A673 (cell line): ENCODE data around the gene C12orf56. TPM values are rescaled to one million over a fixed set of nuclear protein-coding genes. Genes with fewer than 3 reads are reported as not detected.
A peak's percentile ranks its signal among the peaks of the same experiment; 100 is the strongest.

Experiments
- BruUV-seq: library from RNA; stranded (reverse); fragments of 400-500 nt; replicated peaks from 2 replicates; lab custom pipeline; 2021; lab: Mats Ljungman, UMichigan
- CTCF ChIA-PET: fragments of 300-600 bp; sonication (Branson Sonifier 250); formaldehyde crosslinking; loops from one replicate; lab custom pipeline; 2022; ENCODE audit warnings: antibody characterized with exemption; lab: Charles Lee
- POLR2A ChIA-PET: fragments of 300-600 bp; sonication (Branson Sonifier 250); formaldehyde crosslinking; loops from one replicate; lab custom pipeline; 2022; ENCODE audit warnings: antibody characterized with exemption; ENCODE audit not compliant: low non-redundant PET; lab: Charles Lee
- DNase-seq: peaks from one replicate; pipeline ENCODE4 v3.0.0-alpha.2; 2015; ENCODE audit warnings: low spot score
- H3K27ac ChIP-seq: fragments of 200-600 bp; sonication (generic); 2 replicates; pipeline ENCODE4 v1.5.1; 2016; ENCODE audit warnings: mixed run types, low read depth, mild to moderate bottlenecking, mixed read lengths, antibody characterized with exemption, low read length; ENCODE audit not compliant: poor library complexity, severe bottlenecking
- H3K27me3 ChIP-seq: fragments of 200-600 bp; sonication (generic); replicated peaks from 2 replicates; pipeline ENCODE4 v1.6.1; 2017; ENCODE audit warnings: mixed run types, low read depth, mild to moderate bottlenecking, mixed read lengths, antibody characterized with exemption, low read length; ENCODE audit not compliant: insufficient read depth, poor library complexity
- H3K36me3 ChIP-seq: fragments of 200-600 bp; sonication (generic); 2 replicates; pipeline ENCODE4 v1.6.1; 2016; ENCODE audit warnings: mixed run types, mild to moderate bottlenecking, mixed read lengths, antibody characterized with exemption, low read length; ENCODE audit not compliant: insufficient read depth, poor library complexity, severe bottlenecking
- H3K4me1 ChIP-seq: fragments of 200-600 bp; sonication (generic); 2 replicates; pipeline ENCODE4 v1.6.1; 2017; ENCODE audit warnings: mixed run types, mild to moderate bottlenecking, mixed read lengths, antibody characterized with exemption, low read length; ENCODE audit not compliant: insufficient read depth, poor library complexity, severe bottlenecking
- H3K4me3 ChIP-seq: fragments of 200-600 bp; sonication (generic); 2 replicates; pipeline ENCODE4 v1.5.1; 2016; ENCODE audit warnings: low read depth, mixed run types, mild to moderate bottlenecking, mixed read lengths, low read length; ENCODE audit not compliant: poor library complexity, severe bottlenecking
- H3K9me3 ChIP-seq: fragments of 200-600 bp; sonication (generic); 2 replicates; pipeline ENCODE4 v1.6.1; 2016; ENCODE audit warnings: mixed run types, low read depth, mild to moderate bottlenecking, mixed read lengths, antibody characterized with exemption, low read length; ENCODE audit not compliant: poor library complexity, severe bottlenecking
- CTCF ChIP-seq: fragments of 300-800, 200-600 bp; sonication (generic); conservative IDR thresholded peaks from 2 replicates; pipeline ENCODE4 v1.5.1; 2017; ENCODE audit warnings: low read depth, mild to moderate bottlenecking, antibody characterized with exemption, low read length, moderate library complexity, mixed read lengths
- EZH2 ChIP-seq: fragments of 200-600 bp; sonication (generic); IDR thresholded peaks from 2 replicates; pipeline ENCODE4 v1.6.1; 2017; ENCODE audit warnings: borderline replicate concordance, low read depth, mild to moderate bottlenecking, mixed read lengths, antibody characterized with exemption, low read length; ENCODE audit not compliant: poor library complexity, severe bottlenecking
- intact Hi-C: fragments of 100-400 bp; cut with micrococcal nuclease; formaldehyde crosslinking; loops from one replicate; pipeline ENCODE4 v1.10.0; 2022; ENCODE audit not compliant: unreplicated experiment
- total RNA-seq: library from RNA; stranded (reverse); gene quantifications from 2 replicates; pipeline ENCODE4 v1.2.3, GENCODE V29; 2021

The C12orf56 gene
- total RNA-seq, 1 experiment from 2014 or later = not detected

- Histone ChIP-seq H3K27me3 (no peaks in the 10 kb centered on the region), H3K4me1 (no peaks in the 10 kb centered on the region), H3K4me3 (no peak overlapping the region), H3K36me3 (peaks cover 99% of the 10 kb centered on the region), H3K27ac (peak overlapping the region; percentile 20), H3K9me3 (no peaks in the 10 kb centered on the region)
- CTCF ChIA-PET = no interaction called here
- no peak for DNase-seq
- no TSS peak for BruUV-seq
- TF ChIP-seq CTCF (no peak), EZH2 (no peak)
- POLR2A ChIA-PET = no interaction called here
- intact Hi-C loops = no loop called here
Measured at GRCh38 chr12:64427988-64428387, 37.4 kb upstream of the C12orf56 start.

DNA sequence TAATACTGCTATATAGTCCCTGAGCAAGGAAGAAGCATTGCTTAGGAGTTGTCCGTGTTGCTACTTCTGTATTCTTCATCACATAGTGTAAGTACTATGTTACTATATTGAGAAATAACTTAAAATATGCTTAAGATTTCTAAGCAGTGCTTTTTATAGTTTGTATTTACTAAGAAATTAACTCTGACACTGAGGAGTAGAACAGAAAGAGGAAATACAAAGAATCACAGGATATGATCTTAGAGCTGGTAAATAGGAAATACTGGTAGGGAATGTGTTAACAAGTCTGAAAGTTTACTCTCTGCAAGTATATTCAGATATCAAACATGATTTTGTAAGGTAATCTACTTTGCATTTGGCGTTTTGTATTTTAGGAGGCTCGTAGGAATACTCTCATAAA lies 29.1 kb upstream of the C12orf56 start:
- CTCF ChIA-PET = no interaction called here
- TF ChIP-seq EZH2 (no peak), CTCF (no peak)
- no peaks in the 10 kb centered on the region for H3K4me1 ChIP-seq
- no peaks in the 10 kb centered on the region for H3K27me3 ChIP-seq
- DNase-seq = no peak
- no peak overlapping the region for H3K27ac ChIP-seq
- no TSS peak for BruUV-seq
- H3K9me3 ChIP-seq = no peaks in the 10 kb centered on the region
- POLR2A ChIA-PET = no interaction called here
- peaks cover 97% of the 10 kb centered on the region for H3K36me3 ChIP-seq
- intact Hi-C loops = loop anchor here (5.0 kb wide), 1 partner anchor 83 kb away; no protein-coding TSS in a partner anchor
- H3K4me3 ChIP-seq = no peak overlapping the region

GRCh38 chr12:64418209-64418608 lies 27.7 kb upstream of the C12orf56 start:
- CTCF ChIA-PET = no interaction called here
- no peak for DNase-seq
- intact Hi-C loops = no loop called here
- Histone ChIP-seq H3K27ac (no peak overlapping the region), H3K9me3 (no peaks in the 10 kb centered on the region), H3K4me3 (no peak overlapping the region), H3K27me3 (no peaks in the 10 kb centered on the region), H3K36me3 (peaks cover 96% of the 10 kb centered on the region), H3K4me1 (no peaks in the 10 kb centered on the region)
- POLR2A ChIA-PET = no interaction called here
- no TSS peak for BruUV-seq
- TF ChIP-seq EZH2 (no peak), CTCF (no peak)
